ENCODE results near the gene EGF.
"Not testable (repeated sequence)": the region's sequence is repeated elsewhere in the genome, so short reads cannot be mapped to it uniquely, and the experiment has no call there.

Gene EGF

GRCh38 chr4:109912706-109913595 is at the start of gene EGF:
Gene EGF (plus strand): TSS chr4:109912883. CDS start chr4:109913336, 453 bp downstream.
- Histone ChIP-seq H3K9ac (ENCODE audit: low read length) (peak within 1 kb of the TSS; percentile 58), H3K27ac (ENCODE audit: low read depth, low read length) (peak within 1 kb of the TSS; percentile 89), H3K27me3 (ENCODE audit: control insufficient read depth, insufficient read depth, low read length) (no peaks in the 10 kb centered on the region), H3K4me3 (ENCODE audit: low read depth, low read length) (peak within 1 kb of the TSS; percentile 44), H3K9me3 (ENCODE audit: control insufficient read depth, insufficient read depth, low read depth, low read length) (no peaks in the 10 kb centered on the region), H3K4me1 (ENCODE audit: control insufficient read depth, insufficient read depth, low read length) (peaks cover 45% of the 10 kb centered on the region), H3K36me3 (ENCODE audit: control insufficient read depth, insufficient read depth, low read length) (no peaks in the 10 kb centered on the region)

DNA sequence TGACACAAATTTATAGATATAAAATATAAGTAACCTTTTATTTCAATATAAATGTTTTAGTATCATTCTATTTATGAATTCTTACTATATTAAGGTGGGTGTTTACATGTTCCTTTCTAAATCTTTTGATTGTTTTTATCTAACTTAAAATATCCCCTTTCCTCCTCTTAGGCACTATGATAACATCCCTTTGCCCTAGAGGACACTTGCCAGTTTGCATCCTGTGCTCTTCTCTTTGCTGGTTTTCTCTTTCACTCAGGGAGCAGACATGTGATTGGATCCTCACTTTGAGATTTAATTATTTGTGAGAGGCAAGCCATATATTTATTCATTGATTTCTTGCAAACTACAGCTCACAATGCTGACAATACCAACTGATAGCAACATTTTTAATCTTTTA is 48.5 kb upstream of the EGF start:
- Histone ChIP-seq H3K4me1 (ENCODE audit: control insufficient read depth, insufficient read depth, low read length) (no peaks in the 10 kb centered on the region), H3K36me3 (ENCODE audit: control insufficient read depth, insufficient read depth, low read length) (no peaks in the 10 kb centered on the region), H3K27ac (ENCODE audit: low read depth, low read length) (no peak overlapping the region), H3K27me3 (ENCODE audit: control insufficient read depth, insufficient read depth, low read length) (no peaks in the 10 kb centered on the region), H3K9me3 (ENCODE audit: control insufficient read depth, insufficient read depth, low read depth, low read length) (peaks cover 18% of the 10 kb centered on the region), H3K4me3 (ENCODE audit: low read depth, low read length) (no peak overlapping the region), H3K9ac (ENCODE audit: low read length) (no peak overlapping the region)

GRCh38 chr4:109870061-109870460 is 42.6 kb upstream of the EGF start:
- Histone ChIP-seq H3K27me3 (ENCODE audit: control insufficient read depth, insufficient read depth, low read length) (no peaks in the 10 kb centered on the region), H3K9me3 (ENCODE audit: control insufficient read depth, insufficient read depth, low read depth, low read length) (no peaks in the 10 kb centered on the region), H3K27ac (ENCODE audit: low read depth, low read length) (no peak overlapping the region), H3K4me1 (ENCODE audit: control insufficient read depth, insufficient read depth, low read length) (no peaks in the 10 kb centered on the region), H3K4me3 (ENCODE audit: low read depth, low read length) (no peak overlapping the region), H3K9ac (ENCODE audit: low read length) (no peak overlapping the region), H3K36me3 (ENCODE audit: control insufficient read depth, insufficient read depth, low read length) (no peaks in the 10 kb centered on the region)

DNA sequence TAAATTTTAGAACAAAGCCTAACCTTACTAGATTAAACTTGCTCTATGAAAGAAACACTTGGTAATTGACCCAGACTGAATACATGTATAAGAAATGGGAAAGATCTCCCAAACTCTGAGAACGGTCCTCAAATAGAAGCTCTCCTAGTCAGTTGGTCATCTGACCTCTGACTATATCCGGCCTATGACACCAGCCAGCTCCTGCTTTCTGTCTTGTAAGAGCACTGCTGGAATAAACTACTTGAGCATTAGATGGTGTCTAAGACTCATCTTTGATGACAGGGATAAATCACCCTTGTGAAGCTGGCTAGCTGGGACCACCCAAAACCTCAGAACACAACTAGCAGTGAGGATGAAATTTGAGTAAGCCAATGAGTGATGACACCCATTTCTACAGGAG is 40.6 kb upstream of the EGF start:
- H3K4me1 ChIP-seq (ENCODE audit: control insufficient read depth, insufficient read depth, low read length) = no peaks in the 10 kb centered on the region

DNA sequence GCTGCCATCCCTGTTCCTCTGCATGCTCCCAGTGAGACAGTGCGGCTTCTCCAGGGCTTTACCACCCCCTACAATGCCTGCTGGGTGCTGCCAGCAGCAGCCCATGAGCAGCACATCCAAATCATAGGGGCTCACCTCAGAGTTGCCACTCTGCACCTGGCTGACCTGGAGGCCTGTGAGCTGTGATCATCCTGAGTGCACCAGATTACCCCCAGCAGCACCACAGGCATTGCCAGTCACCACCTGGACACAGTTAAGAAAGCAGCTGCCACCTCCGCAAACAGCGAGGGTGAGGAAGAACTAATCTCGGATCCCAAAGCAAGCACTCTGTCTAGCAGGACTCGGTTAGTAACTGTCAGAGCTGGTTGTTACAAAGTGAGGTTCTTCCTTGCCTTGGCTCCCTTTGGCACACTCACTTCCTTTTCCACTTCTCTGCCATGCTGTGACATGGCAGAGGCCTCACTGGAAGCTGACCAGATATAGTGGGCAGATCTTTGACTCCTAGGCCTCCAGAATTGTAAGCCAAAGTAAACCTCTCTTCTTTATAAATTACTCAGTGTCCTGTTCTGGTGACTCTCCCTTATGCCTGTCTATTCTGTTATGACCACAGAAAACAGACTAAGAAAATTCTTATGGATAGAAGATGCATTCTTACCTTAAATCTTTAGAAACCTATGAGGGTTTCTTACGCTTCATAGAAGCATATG is 39.6 kb upstream of the EGF start:
- no peaks in the 10 kb centered on the region for H3K36me3 ChIP-seq (ENCODE audit: control insufficient read depth, insufficient read depth, low read length)
- H3K9ac ChIP-seq (ENCODE audit: low read length) = no peak overlapping the region
- no peak overlapping the region for H3K4me3 ChIP-seq (ENCODE audit: low read depth, low read length)
- H3K4me1 ChIP-seq (ENCODE audit: control insufficient read depth, insufficient read depth, low read length) = no peaks in the 10 kb centered on the region
- no peaks in the 10 kb centered on the region for H3K9me3 ChIP-seq (ENCODE audit: control insufficient read depth, insufficient read depth, low read depth, low read length)
- H3K27me3 ChIP-seq (ENCODE audit: control insufficient read depth, insufficient read depth, low read length) = no peaks in the 10 kb centered on the region
- H3K27ac ChIP-seq (ENCODE audit: low read depth, low read length) = no peak overlapping the region

More for the DNA sequence above, 40.6 kb upstream of the EGF start:
- Histone ChIP-seq H3K4me3 (ENCODE audit: low read depth, low read length) (no peak overlapping the region), H3K36me3 (ENCODE audit: control insufficient read depth, insufficient read depth, low read length) (no peaks in the 10 kb centered on the region), H3K27me3 (ENCODE audit: control insufficient read depth, insufficient read depth, low read length) (no peaks in the 10 kb centered on the region), H3K9me3 (ENCODE audit: control insufficient read depth, insufficient read depth, low read depth, low read length) (no peaks in the 10 kb centered on the region), H3K27ac (ENCODE audit: low read depth, low read length) (no peak overlapping the region), H3K9ac (ENCODE audit: low read length) (no peak overlapping the region)

GRCh38 chr4:109873791-109874514 is 38.7 kb upstream of the EGF start:
- Histone ChIP-seq H3K9ac (ENCODE audit: low read length) (no peak overlapping the region), H3K27ac (ENCODE audit: low read depth, low read length) (no peak overlapping the region), H3K9me3 (ENCODE audit: control insufficient read depth, insufficient read depth, low read depth, low read length) (no peaks in the 10 kb centered on the region)

DNA sequence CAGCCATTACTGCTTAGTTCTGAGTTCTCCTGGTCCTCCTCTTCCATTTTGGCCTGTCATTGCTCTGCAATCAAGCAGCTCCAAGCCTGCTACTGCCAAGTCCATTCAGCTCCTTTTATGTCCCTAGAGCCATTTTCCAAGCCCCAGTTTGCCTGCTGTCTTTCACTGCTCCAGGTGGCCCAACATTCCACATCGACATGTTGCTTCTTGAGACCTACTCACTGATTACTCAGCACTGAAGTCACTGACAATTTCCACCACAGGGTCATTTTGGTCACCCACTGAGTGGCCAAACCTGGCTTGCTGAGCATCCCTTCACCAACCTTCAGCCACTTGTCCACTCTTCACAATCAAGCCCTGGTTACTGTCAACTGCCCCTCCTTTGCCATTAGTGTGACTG is 37.6 kb upstream of the EGF start:
- Histone ChIP-seq H3K4me3 (ENCODE audit: low read depth, low read length) (no peak overlapping the region), H3K27me3 (ENCODE audit: control insufficient read depth, insufficient read depth, low read length) (no peaks in the 10 kb centered on the region), H3K4me1 (ENCODE audit: control insufficient read depth, insufficient read depth, low read length) (no peaks in the 10 kb centered on the region), H3K27ac (ENCODE audit: low read depth, low read length) (no peak overlapping the region), H3K9ac (ENCODE audit: low read length) (no peak overlapping the region), H3K9me3 (ENCODE audit: control insufficient read depth, insufficient read depth, low read depth, low read length) (no peaks in the 10 kb centered on the region), H3K36me3 (ENCODE audit: control insufficient read depth, insufficient read depth, low read length) (no peaks in the 10 kb centered on the region)

More at GRCh38 chr4:109873791-109874514, 38.7 kb upstream of the EGF start:
- H3K4me3 ChIP-seq (ENCODE audit: low read depth, low read length) = no peak overlapping the region
- H3K4me1 ChIP-seq (ENCODE audit: control insufficient read depth, insufficient read depth, low read length) = no peaks in the 10 kb centered on the region
- no peaks in the 10 kb centered on the region for H3K27me3 ChIP-seq (ENCODE audit: control insufficient read depth, insufficient read depth, low read length)
- no peaks in the 10 kb centered on the region for H3K36me3 ChIP-seq (ENCODE audit: control insufficient read depth, insufficient read depth, low read length)

DNA sequence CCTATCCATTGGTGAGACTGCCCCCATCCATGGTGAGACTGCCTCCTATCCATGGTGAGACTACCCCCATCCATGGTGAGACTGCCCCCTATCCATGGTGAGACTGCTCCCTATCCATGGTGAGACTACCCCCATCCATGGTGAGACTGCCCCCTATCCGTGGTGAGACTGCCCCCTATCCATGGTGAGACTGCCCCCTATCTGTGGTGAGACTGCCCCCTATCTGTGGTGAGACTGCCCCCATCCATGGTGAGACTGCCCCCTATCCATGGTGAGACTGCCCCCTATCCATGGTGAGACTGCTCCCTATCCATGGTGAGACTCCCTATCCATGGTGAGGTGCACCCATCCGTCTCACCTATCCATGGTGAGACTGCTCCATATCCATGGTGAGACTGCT is 37.1 kb upstream of the EGF start:
- not testable (repeated sequence) for H3K27ac ChIP-seq (ENCODE audit: low read depth, low read length); H3K9me3 ChIP-seq (ENCODE audit: control insufficient read depth, insufficient read depth, low read depth, low read length); H3K9ac ChIP-seq (ENCODE audit: low read length); H3K4me3 ChIP-seq (ENCODE audit: low read depth, low read length); H3K36me3 ChIP-seq (ENCODE audit: control insufficient read depth, insufficient read depth, low read length); H3K4me1 ChIP-seq (ENCODE audit: control insufficient read depth, insufficient read depth, low read length); H3K27me3 ChIP-seq (ENCODE audit: control insufficient read depth, insufficient read depth, low read length)

- Histone ChIP-seq H3K27ac (ENCODE audit: low read depth, low read length) (no peak overlapping the region), H3K4me1 (ENCODE audit: control insufficient read depth, insufficient read depth, low read length) (no peaks in the 10 kb centered on the region), H3K36me3 (ENCODE audit: control insufficient read depth, insufficient read depth, low read length) (no peaks in the 10 kb centered on the region), H3K27me3 (ENCODE audit: control insufficient read depth, insufficient read depth, low read length) (no peaks in the 10 kb centered on the region), H3K9me3 (ENCODE audit: control insufficient read depth, insufficient read depth, low read depth, low read length) (no peaks in the 10 kb centered on the region), H3K9ac (ENCODE audit: low read length) (no peak overlapping the region), H3K4me3 (ENCODE audit: low read depth, low read length) (no peak overlapping the region)
These were observed 35.9 kb upstream of the EGF start for GRCh38 chr4:109876634-109877265.

GRCh38 chr4:109877400-109877799 is 35.3 kb upstream of the EGF start:
- Histone ChIP-seq H3K27ac (ENCODE audit: low read depth, low read length) (no peak overlapping the region), H3K4me3 (ENCODE audit: low read depth, low read length) (no peak overlapping the region), H3K9ac (ENCODE audit: low read length) (no peak overlapping the region), H3K36me3 (ENCODE audit: control insufficient read depth, insufficient read depth, low read length) (no peaks in the 10 kb centered on the region), H3K27me3 (ENCODE audit: control insufficient read depth, insufficient read depth, low read length) (no peaks in the 10 kb centered on the region), H3K4me1 (ENCODE audit: control insufficient read depth, insufficient read depth, low read length) (no peaks in the 10 kb centered on the region), H3K9me3 (ENCODE audit: control insufficient read depth, insufficient read depth, low read depth, low read length) (no peaks in the 10 kb centered on the region)
